GM23338 (cell line): ENCODE measurements around the gene KIAA1671. TPM values are rescaled to one million over a fixed set of nuclear protein-coding genes. Genes with fewer than 3 reads are reported as not detected.

Experiments
- ATAC-seq: fragments of 200-7000 bp; cut with Tn5 transposase; 3 replicates; pipeline ENCODE4 v1.9.1; 2020
- DNase-seq: peaks from one replicate; pipeline ENCODE4 v3.0.0-alpha.2; 2015; ENCODE audit warnings: low spot score
- H2AFZ ChIP-seq: fragments of 200-600 bp; sonication (generic); 2 replicates; pipeline ENCODE4 v1.8.0; 2016; ENCODE audit warnings: antibody characterized with exemption, mild to moderate bottlenecking, moderate library complexity
- H3F3A ChIP-seq: fragments of 200-600 bp; sonication (generic); replicated peaks from 2 replicates; pipeline ENCODE4 v1.8.0; 2017; ENCODE audit warnings: antibody characterized with exemption, mixed run types, low read depth
- H3K27ac ChIP-seq: fragments of 200-600 bp; sonication (generic); 2 replicates; pipeline ENCODE4 v1.6.1; 2016; ENCODE audit warnings: low read depth
- H3K27me3 ChIP-seq: fragments of 200-600 bp; sonication (generic); 2 replicates; pipeline ENCODE4 v1.8.0; 2016; ENCODE audit warnings: mild to moderate bottlenecking, mixed run types, moderate library complexity; ENCODE audit not compliant: insufficient read depth
- H3K36me3 ChIP-seq: fragments of 200-600 bp; sonication (generic); 2 replicates; pipeline ENCODE4 v1.8.0; 2016; ENCODE audit warnings: mild to moderate bottlenecking; ENCODE audit not compliant: insufficient read depth
- H3K4me1 ChIP-seq: fragments of 200-600 bp; sonication (generic); 2 replicates; pipeline ENCODE4 v1.8.0; 2016; ENCODE audit warnings: mild to moderate bottlenecking, moderate library complexity; ENCODE audit not compliant: insufficient read depth
- H3K4me2 ChIP-seq: fragments of 200-600 bp; sonication (generic); 2 replicates; pipeline ENCODE4 v1.7.1; 2017; ENCODE audit warnings: mixed run types
- H3K4me3 ChIP-seq: fragments of 200-600 bp; sonication (generic); 2 replicates; pipeline ENCODE4 v1.6.1; 2016; ENCODE audit warnings: mixed run types
- H3K79me2 ChIP-seq: fragments of 200-600 bp; sonication (generic); replicated peaks from 2 replicates; pipeline ENCODE4 v1.8.0; 2017; ENCODE audit warnings: mild to moderate bottlenecking; ENCODE audit not compliant: insufficient read depth
- H3K9me2 ChIP-seq: fragments of 200-600 bp; sonication (generic); 2 replicates; pipeline ENCODE4 v1.8.0; 2017; ENCODE audit not compliant: insufficient read depth
- H4K20me1 ChIP-seq: fragments of 200-600 bp; sonication (generic); replicated peaks from 2 replicates; pipeline ENCODE4 v1.8.0; 2017; ENCODE audit warnings: mild to moderate bottlenecking; ENCODE audit not compliant: insufficient read depth
- H3K27ac Mint-ChIP-seq: 2 replicates; pipeline ENCODE4 v1.8.0; 2020; ENCODE audit warnings: inconsistent platforms, mild to moderate bottlenecking, moderate library complexity, mixed read lengths
- H3K27me3 Mint-ChIP-seq: 3 replicates; pipeline ENCODE4 v1.8.0; 2022; ENCODE audit warnings: low read depth, mild to moderate bottlenecking, moderate library complexity, mixed read lengths, inconsistent platforms; ENCODE audit not compliant: insufficient read depth, poor library complexity
- H3K36me3 Mint-ChIP-seq: 3 replicates; pipeline ENCODE4 v1.8.0; 2021; ENCODE audit warnings: low read depth, mild to moderate bottlenecking, inconsistent platforms, moderate library complexity, mixed read lengths
- H3K4me1 Mint-ChIP-seq: 3 replicates; pipeline ENCODE4 v1.8.0; 2020; ENCODE audit warnings: mild to moderate bottlenecking, inconsistent platforms, mixed read lengths
- H3K4me3 Mint-ChIP-seq: 3 replicates; pipeline ENCODE4 v1.8.0; 2021; ENCODE audit warnings: moderate library complexity, mild to moderate bottlenecking, inconsistent platforms, mixed read lengths
- H3K9me3 Mint-ChIP-seq: 3 replicates; pipeline ENCODE4 v1.8.0; 2020; ENCODE audit warnings: moderate library complexity, mild to moderate bottlenecking, inconsistent platforms, mixed read lengths
- CREB1 ChIP-seq: fragments of 250-450 bp; sonication (Bioruptor Pico); IDR thresholded peaks from 2 replicates; pipeline ENCODE4 v1.5.0; 2020; ENCODE audit warnings: low read depth, mild to moderate bottlenecking, moderate library complexity
- EZH2phosphoT487 ChIP-seq: fragments of 200-600 bp; sonication (generic); IDR thresholded peaks from one replicate; pipeline ENCODE4 v1.8.1; 2018; ENCODE audit warnings: antibody characterized with exemption; ENCODE audit not compliant: unreplicated experiment
- JUNB ChIP-seq: IDR thresholded peaks from one replicate; pipeline ENCODE4 v1.6.1; 2016; ENCODE audit warnings: antibody characterized with exemption; ENCODE audit not compliant: unreplicated experiment
- NANOG ChIP-seq: IDR thresholded peaks from 2 replicates; pipeline ENCODE4 v1.6.1; 2016; ENCODE audit warnings: antibody characterized with exemption, borderline replicate concordance
- POLR2AphosphoS5 ChIP-seq: IDR thresholded peaks from 2 replicates; pipeline ENCODE4 v1.6.1; 2016; ENCODE audit warnings: antibody characterized with exemption, low read depth
- ZNF114 ChIP-seq: fragments of 250-450 bp; sonication (Bioruptor Pico); IDR thresholded peaks from 2 replicates; pipeline ENCODE4 v1.5.0; 2020; ENCODE audit warnings: mild to moderate bottlenecking, moderate library complexity
- polyA plus RNA-seq: library from polyadenylated mRNA; unstranded; fragments of >200 nt; fragmentation: Nextera tagmentation; extraction: Ambion mirVana; gene quantifications from 2 replicates; pipeline ENCODE4 v1.2.1, GENCODE V29; 2016
- total RNA-seq: library from RNA; depleted of rRNA; stranded (reverse); fragments of >200 nt; shearing (Covaris generic); gene quantifications from 2 replicates; pipeline ENCODE4 v1.2.3, GENCODE V29; 2014
- TF ChIP-seq, protein P1 (sequence below): fragments of 250-450 bp; sonication (Bioruptor Pico); IDR thresholded peaks from 2 replicates; pipeline ENCODE4 v1.5.0; 2020; ENCODE audit warnings: mild to moderate bottlenecking, moderate library complexity
- TF ChIP-seq, protein P2 (sequence below), 2 experiments: fragments of 200-600 bp in 1 of 2; sonication (generic) in 1 of 2; conservative IDR thresholded peaks; 2 replicates each; pipeline versions ENCODE4 v1.5.1 to v1.6.1; 2016 to 2017; ENCODE audit warnings: antibody characterized with exemption in 2 of 2, low read depth in 2 of 2, mild to moderate bottlenecking in 2 of 2, moderate library complexity in 1 of 2

KIAA1671 gene
- total and polyA plus RNA-seq, 2 experiments from 2014 or later: 6.1 to 27.2 TPM

DNA sequence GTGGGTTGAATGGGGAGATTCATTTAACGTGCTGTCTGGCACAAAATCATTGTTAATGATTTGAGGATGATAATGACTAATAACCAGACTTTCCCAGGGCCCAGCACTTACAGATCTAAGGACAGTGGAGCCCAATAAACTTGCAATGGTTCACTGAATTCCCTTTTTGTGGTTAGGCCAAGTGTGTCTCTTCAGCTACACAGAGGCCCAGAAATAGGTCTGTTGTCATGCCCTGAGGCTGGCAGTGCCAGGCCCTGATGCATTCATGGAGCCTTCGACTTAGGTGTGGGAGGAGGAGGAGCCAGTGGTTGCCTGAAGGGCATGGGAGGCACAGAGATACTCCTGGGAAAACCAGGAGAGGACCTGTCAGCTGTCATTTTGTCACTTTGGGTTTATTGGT, 56.1 kb downstream of the KIAA1671 start (continued):
- TF ChIP-seq, protein P1, sequence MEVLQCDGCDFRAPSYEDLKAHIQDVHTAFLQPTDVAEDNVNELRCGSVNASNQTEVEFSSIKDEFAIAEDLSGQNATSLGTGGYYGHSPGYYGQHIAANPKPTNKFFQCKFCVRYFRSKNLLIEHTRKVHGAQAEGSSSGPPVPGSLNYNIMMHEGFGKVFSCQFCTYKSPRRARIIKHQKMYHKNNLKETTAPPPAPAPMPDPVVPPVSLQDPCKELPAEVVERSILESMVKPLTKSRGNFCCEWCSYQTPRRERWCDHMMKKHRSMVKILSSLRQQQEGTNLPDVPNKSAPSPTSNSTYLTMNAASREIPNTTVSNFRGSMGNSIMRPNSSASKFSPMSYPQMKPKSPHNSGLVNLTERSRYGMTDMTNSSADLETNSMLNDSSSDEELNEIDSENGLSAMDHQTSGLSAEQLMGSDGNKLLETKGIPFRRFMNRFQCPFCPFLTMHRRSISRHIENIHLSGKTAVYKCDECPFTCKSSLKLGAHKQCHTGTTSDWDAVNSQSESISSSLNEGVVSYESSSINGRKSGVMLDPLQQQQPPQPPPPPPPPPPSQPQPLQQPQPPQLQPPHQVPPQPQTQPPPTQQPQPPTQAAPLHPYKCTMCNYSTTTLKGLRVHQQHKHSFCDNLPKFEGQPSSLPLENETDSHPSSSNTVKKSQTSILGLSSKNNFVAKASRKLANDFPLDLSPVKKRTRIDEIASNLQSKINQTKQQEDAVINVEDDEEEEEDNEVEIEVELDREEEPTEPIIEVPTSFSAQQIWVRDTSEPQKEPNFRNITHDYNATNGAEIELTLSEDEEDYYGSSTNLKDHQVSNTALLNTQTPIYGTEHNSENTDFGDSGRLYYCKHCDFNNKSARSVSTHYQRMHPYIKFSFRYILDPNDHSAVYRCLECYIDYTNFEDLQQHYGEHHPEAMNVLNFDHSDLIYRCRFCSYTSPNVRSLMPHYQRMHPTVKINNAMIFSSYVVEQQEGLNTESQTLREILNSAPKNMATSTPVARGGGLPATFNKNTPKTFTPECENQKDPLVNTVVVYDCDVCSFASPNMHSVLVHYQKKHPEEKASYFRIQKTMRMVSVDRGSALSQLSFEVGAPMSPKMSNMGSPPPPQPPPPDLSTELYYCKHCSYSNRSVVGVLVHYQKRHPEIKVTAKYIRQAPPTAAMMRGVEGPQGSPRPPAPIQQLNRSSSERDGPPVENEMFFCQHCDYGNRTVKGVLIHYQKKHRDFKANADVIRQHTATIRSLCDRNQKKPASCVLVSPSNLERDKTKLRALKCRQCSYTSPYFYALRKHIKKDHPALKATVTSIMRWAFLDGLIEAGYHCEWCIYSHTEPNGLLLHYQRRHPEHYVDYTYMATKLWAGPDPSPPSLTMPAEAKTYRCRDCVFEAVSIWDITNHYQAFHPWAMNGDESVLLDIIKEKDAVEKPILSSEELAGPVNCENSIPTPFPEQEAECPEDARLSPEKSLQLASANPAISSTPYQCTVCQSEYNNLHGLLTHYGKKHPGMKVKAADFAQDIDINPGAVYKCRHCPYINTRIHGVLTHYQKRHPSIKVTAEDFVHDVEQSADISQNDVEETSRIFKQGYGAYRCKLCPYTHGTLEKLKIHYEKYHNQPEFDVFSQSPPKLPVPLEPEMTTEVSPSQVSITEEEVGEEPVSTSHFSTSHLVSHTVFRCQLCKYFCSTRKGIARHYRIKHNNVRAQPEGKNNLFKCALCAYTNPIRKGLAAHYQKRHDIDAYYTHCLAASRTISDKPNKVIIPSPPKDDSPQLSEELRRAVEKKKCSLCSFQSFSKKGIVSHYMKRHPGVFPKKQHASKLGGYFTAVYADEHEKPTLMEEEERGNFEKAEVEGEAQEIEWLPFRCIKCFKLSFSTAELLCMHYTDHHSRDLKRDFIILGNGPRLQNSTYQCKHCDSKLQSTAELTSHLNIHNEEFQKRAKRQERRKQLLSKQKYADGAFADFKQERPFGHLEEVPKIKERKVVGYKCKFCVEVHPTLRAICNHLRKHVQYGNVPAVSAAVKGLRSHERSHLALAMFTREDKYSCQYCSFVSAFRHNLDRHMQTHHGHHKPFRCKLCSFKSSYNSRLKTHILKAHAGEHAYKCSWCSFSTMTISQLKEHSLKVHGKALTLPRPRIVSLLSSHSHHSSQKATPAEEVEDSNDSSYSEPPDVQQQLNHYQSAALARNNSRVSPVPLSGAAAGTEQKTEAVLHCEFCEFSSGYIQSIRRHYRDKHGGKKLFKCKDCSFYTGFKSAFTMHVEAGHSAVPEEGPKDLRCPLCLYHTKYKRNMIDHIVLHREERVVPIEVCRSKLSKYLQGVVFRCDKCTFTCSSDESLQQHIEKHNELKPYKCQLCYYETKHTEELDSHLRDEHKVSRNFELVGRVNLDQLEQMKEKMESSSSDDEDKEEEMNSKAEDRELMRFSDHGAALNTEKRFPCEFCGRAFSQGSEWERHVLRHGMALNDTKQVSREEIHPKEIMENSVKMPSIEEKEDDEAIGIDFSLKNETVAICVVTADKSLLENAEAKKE (CRISPR knock-in tag): no peak
- TF ChIP-seq EZH2phosphoT487: no peak

DNA sequence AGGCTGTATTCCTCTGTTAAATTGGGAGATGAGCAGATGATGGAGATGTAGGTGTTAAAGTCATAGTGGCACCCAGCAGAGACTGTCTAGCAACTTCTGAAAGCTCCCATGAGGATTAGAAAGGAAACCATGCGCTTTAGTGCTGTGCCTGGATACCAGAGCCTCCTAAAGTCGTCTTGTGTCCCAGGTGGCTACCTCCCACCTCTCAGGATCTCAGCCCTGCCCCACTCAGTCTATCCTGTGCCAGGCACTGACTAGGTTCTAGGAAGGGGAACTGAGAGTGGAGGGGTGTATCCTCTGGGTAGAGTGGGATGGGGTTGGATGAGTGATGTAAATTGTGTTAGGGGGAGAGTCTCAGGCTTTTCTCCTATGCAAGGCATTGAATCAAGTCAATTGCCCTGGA, 60.2 kb downstream of the KIAA1671 start:
- ATAC-seq: peak; percentile 53
- no peak overlapping the region for H3K4me3 ChIP-seq
- no peak for TF ChIP-seq NANOG
- TF ChIP-seq CREB1: no peak
- no peak for TF ChIP-seq ZNF114 (CRISPR knock-in tag)
- TF ChIP-seq POLR2AphosphoS5: no peak
- TF ChIP-seq JUNB: no peak
- TF ChIP-seq, protein P1 (CRISPR knock-in tag): no peak
- TF ChIP-seq, protein P2, sequence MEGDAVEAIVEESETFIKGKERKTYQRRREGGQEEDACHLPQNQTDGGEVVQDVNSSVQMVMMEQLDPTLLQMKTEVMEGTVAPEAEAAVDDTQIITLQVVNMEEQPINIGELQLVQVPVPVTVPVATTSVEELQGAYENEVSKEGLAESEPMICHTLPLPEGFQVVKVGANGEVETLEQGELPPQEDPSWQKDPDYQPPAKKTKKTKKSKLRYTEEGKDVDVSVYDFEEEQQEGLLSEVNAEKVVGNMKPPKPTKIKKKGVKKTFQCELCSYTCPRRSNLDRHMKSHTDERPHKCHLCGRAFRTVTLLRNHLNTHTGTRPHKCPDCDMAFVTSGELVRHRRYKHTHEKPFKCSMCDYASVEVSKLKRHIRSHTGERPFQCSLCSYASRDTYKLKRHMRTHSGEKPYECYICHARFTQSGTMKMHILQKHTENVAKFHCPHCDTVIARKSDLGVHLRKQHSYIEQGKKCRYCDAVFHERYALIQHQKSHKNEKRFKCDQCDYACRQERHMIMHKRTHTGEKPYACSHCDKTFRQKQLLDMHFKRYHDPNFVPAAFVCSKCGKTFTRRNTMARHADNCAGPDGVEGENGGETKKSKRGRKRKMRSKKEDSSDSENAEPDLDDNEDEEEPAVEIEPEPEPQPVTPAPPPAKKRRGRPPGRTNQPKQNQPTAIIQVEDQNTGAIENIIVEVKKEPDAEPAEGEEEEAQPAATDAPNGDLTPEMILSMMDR (conservative IDR thresholded peaks at IDR 0.05; ENCODE audit: low read depth in 2 of 2): no peak

More for the DNA sequence above, 60.2 kb downstream of the KIAA1671 start:
- H3K36me3 Mint-ChIP-seq: peaks cover 17% of the 10 kb centered on the region
- H3K4me3 Mint-ChIP-seq: no peak overlapping the region
- H3K36me3 ChIP-seq: peaks cover 6% of the 10 kb centered on the region
- no peak overlapping the region for H3K27ac Mint-ChIP-seq
- peaks cover 2% of the 10 kb centered on the region for H3K27me3 Mint-ChIP-seq
- no peaks in the 10 kb centered on the region for H4K20me1 ChIP-seq
- no peaks in the 10 kb centered on the region for H3K79me2 ChIP-seq
- no peak overlapping the region for H2AFZ ChIP-seq
- peaks cover 4% of the 10 kb centered on the region; the same call in 1 of the 2 replicates for H3K4me1 ChIP-seq
- peaks cover 7% of the 10 kb centered on the region; the same call in 1 of the 3 replicates for H3K9me3 Mint-ChIP-seq
- DNase-seq: no peak
- no peak overlapping the region for H3K4me2 ChIP-seq
- H3K9me2 ChIP-seq: no peaks in the 10 kb centered on the region
- peaks cover 15% of the 10 kb centered on the region for H3K4me1 Mint-ChIP-seq
- H3K27me3 ChIP-seq: no peaks in the 10 kb centered on the region
- H3F3A ChIP-seq: no peaks in the 10 kb centered on the region
- no peak overlapping the region for H3K27ac ChIP-seq
